K562 (cell line): ENCODE data around the gene TSPOAP1. TPM values are rescaled to one million over a fixed set of nuclear protein-coding genes. Genes with fewer than 3 reads are reported as not detected.
A peak's percentile ranks its signal among the peaks of the same experiment; 100 is the strongest.

Experiments used
- CHCHD3 ChIP-seq: fragments of 250-450 bp; sonication (Bioruptor Pico); IDR thresholded peaks from 2 replicates; pipeline ENCODE4 v2.1.2; 2022; ENCODE audit warnings: mild to moderate bottlenecking
- CHD7 ChIP-seq: fragments of 200-600 bp; sonication (generic); IDR thresholded peaks from one replicate; pipeline ENCODE4 v1.6.1; 2012; ENCODE audit warnings: mild to moderate bottlenecking, low read depth, low read length, inconsistent platforms
- HDGF ChIP-seq: fragments of 450-650 bp; IDR thresholded peaks from 2 replicates; pipeline ENCODE4 v1.6.1; 2016
- HNRNPUL1 ChIP-seq: fragments of 200-400 bp; formaldehyde crosslinking; IDR thresholded peaks from 2 replicates; pipeline ENCODE4 v1.6.1; 2017; ENCODE audit warnings: low read length
- MNT ChIP-seq, 2 experiments: fragments of 450-650 bp; conservative IDR thresholded peaks; 2 replicates each; pipeline ENCODE4 v1.6.1; 2017; ENCODE audit warnings: mild to moderate bottlenecking in 2 of 2, moderate library complexity in 2 of 2
- PURB ChIP-seq: sonication (generic); formaldehyde crosslinking; IDR thresholded peaks from 2 replicates; pipeline ENCODE4 v1.9.0; 2021; ENCODE audit warnings: low read depth, mild to moderate bottlenecking, missing genetic modification reagents
- SRSF3 ChIP-seq: fragments of 200-400 bp; formaldehyde crosslinking; IDR thresholded peaks from 2 replicates; pipeline ENCODE4 v1.6.1; 2016; ENCODE audit warnings: mild to moderate bottlenecking, low read length, moderate library complexity; ENCODE audit not compliant: insufficient read depth
- TGIF2 ChIP-seq: sonication (generic); formaldehyde crosslinking; IDR thresholded peaks from 2 replicates; pipeline ENCODE4 v1.8.1; 2022; ENCODE audit warnings: mild to moderate bottlenecking, missing genetic modification reagents, moderate library complexity
- USF2 ChIP-seq: sonication (generic); formaldehyde crosslinking; IDR thresholded peaks from 2 replicates; pipeline ENCODE4 v1.5.0; 2020; ENCODE audit warnings: missing genetic modification reagents
- ZKSCAN8 ChIP-seq: fragments of 200-800 bp; sonication (Bioruptor generic); IDR thresholded peaks from 2 replicates; pipeline ENCODE4 v1.6.1; 2016; ENCODE audit warnings: missing genetic modification characterization, missing compliant biosample characterization
- ZNF143 ChIP-seq: sonication (generic); formaldehyde crosslinking; IDR thresholded peaks from 2 replicates; pipeline ENCODE4 v1.9.0; 2022; ENCODE audit warnings: mild to moderate bottlenecking, missing genetic modification reagents
- ZNF707 ChIP-seq: fragments of 250-450 bp; sonication (Bioruptor Pico); conservative IDR thresholded peaks from 2 replicates; pipeline ENCODE4 v1.8.0; 2022; ENCODE audit warnings: inconsistent platforms, mild to moderate bottlenecking, moderate library complexity
- polyA plus RNA-seq, 8 experiments: library from polyadenylated mRNA; depleted of rRNA in 4 of 8; stranded (reverse) in 5 of 8; unstranded in 3 of 8; fragments of >200 nt; fragmentation: Nextera tagmentation in 2 of 8; fragmentation: Illumina TruSeq in 1 of 8; extraction: Ambion mirVana in 2 of 8; extraction: Trizol in 1 of 8; gene quantifications; 2 replicates each; pipeline versions ENCODE4 v1.2.1 to v1.2.3, GENCODE V29; 2011 to 2014; ENCODE audit warnings: inconsistent platforms in 1 of 8, missing spikeins in 1 of 8
- total RNA-seq, 7 experiments: library from RNA; depleted of rRNA in 6 of 7; stranded (reverse); fragments of >200 nt in 6 of 7; fragmentation: Illumina TruSeq in 2 of 7; extraction: Trizol in 2 of 7; gene quantifications; 2 replicates each; pipeline versions ENCODE4 v1.2.1 to v1.2.3, GENCODE V29; 2011 to 2021; ENCODE audit warnings: low replicate concordance in 1 of 7

The TSPOAP1 gene
- total and polyA plus RNA-seq, 9 of the 15 experiments (the other 6 are each of a cell fraction or from before 2014, with no cell fraction given) = 0.87 to 3.9 (median 1.8) TPM; not detected in 2

- TF ChIP-seq CHD7 (peak; percentile 4), SRSF3 (no peak), CHCHD3 (CRISPR knock-in tag) (no peak), HNRNPUL1 (peak; percentile 95), ZNF707 (no peak), ZKSCAN8 (CRISPR knock-in tag) (no peak), ZNF143 (CRISPR knock-in tag) (peak; percentile 34; the same call in 1 of the 2 replicates), PURB (no peak), TGIF2 (CRISPR knock-in tag) (peak; percentile 91; the same call in 1 of the 2 replicates), USF2 (CRISPR knock-in tag) (no peak), HDGF (no peak), MNT (conservative IDR thresholded peaks at IDR 0.05) (peak in 1 of 2 experiments; percentile 66; a peak in 1 of 4 replicates)
Observed at GRCh38 chr17:58330538-58330996, 2.0 kb upstream of the TSPOAP1 start (continued).
